ENCODE data around the gene CCDC27. TPM values are rescaled to one million over a fixed set of nuclear protein-coding genes. Genes with fewer than 3 reads are reported as not detected.

CCDC27 gene
- total RNA-seq, 1 experiment from 2014 or later = not detected

DNA sequence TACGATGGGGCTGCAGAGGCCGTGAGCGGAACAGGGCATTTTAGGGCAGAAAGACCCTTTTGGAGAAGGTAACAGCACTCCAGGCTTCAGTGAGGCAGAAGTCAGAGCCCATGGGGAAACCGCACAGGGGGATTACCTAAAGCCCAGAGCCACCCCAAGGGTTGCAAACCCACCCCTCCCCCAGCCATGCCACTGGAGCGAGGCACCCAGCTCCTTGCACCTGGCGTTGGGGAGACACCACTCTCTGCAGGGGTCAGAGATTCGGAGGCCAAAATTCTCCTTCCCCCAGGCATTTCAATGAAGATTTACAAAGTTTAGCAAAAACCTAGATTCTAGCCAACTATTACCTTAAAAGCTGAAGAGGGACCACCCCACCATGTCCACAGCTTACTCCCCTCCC is 38.4 kb upstream of the CCDC27 start:
- H3K9ac ChIP-seq (ENCODE audit: low read length) = no peak overlapping the region
- H3K4me1 ChIP-seq (ENCODE audit: control insufficient read depth in 1 of 2, insufficient read depth in 2 of 2, low read length in 2 of 2) = no peaks in the 10 kb centered on the region
- no TSS peak for BruUV-seq (replicated peaks)
- no peaks in the 10 kb centered on the region for H4K20me1 ChIP-seq (ENCODE audit: insufficient read depth)
- POLR2A ChIA-PET = no interaction called here
- DNase-seq (ENCODE audit: low read depth, low spot score) (no peak), ATAC-seq (no peak)
- no peak overlapping the region for H3K4me3 ChIP-seq (replicated peaks in 1 of 2; ENCODE audit: low read depth in 1 of 2, low read length in 2 of 2)
- H2AFZ ChIP-seq (ENCODE audit: low read depth, low read length, poor library complexity, severe bottlenecking) = no peak overlapping the region
- H3K4me2 ChIP-seq (ENCODE audit: low read length) = no peak overlapping the region
- no peaks in the 10 kb centered on the region for H3K36me3 ChIP-seq (ENCODE audit: control insufficient read depth in 1 of 2, insufficient read depth in 2 of 2, low read length in 2 of 2)
- TF ChIP-seq ELF1 (IDR thresholded peaks at IDR 0.05; ENCODE audit: borderline replicate concordance, low read depth) (no peak), CBX3 (IDR thresholded peaks at IDR 0.05; ENCODE audit: low read depth) (no peak), SP1 (IDR thresholded peaks at IDR 0.05; ENCODE audit: low read depth) (no peak), TCF7L2 (IDR thresholded peaks at IDR 0.05; ENCODE audit: borderline replicate concordance, extremely low read depth, insufficient read depth, insufficient read length) (no peak), ZBTB33 (IDR thresholded peaks at IDR 0.05; ENCODE audit: extremely low read depth, insufficient replicate concordance, low read length) (no peak), RAD21 (IDR thresholded peaks at IDR 0.05; ENCODE audit: low read depth) (no peak), CEBPB (IDR thresholded peaks at IDR 0.05; ENCODE audit: low read depth) (no peak)
- H3K27ac ChIP-seq (ENCODE audit: low read depth, low read length) = no peak overlapping the region
- CTCF ChIA-PET = no interaction called here
- intact Hi-C loops (cut with micrococcal nuclease) = no loop called here
- H3K9me3 ChIP-seq (ENCODE audit: control insufficient read depth in 1 of 2, insufficient read depth in 1 of 2, low read depth in 1 of 2, low read length in 2 of 2) = no peaks in the 10 kb centered on the region
- no peaks in the 10 kb centered on the region for H3K79me2 ChIP-seq (ENCODE audit: insufficient read depth, low read length)
- H3K27me3 ChIP-seq (ENCODE audit: insufficient read depth, low read length) = no peaks in the 10 kb centered on the region
- RAD21 ChIA-PET (ENCODE audit: low non-redundant PET in 1 of 2, low total read pairs in 2 of 2, uncharacterized antibody in 2 of 2, unreplicated experiment in 2 of 2) = no interaction called here
- H3K9me2 ChIP-seq (ENCODE audit: insufficient read depth) = no peaks in the 10 kb centered on the region

- no peak overlapping the region for H3K4me3 ChIP-seq (replicated peaks in 1 of 2; ENCODE audit: low read depth in 1 of 2, low read length in 2 of 2)
- ATAC-seq (no peak), DNase-seq (ENCODE audit: low read depth, low spot score) (no peak)
- no peak overlapping the region for H2AFZ ChIP-seq (ENCODE audit: low read depth, low read length, poor library complexity, severe bottlenecking)
- no peaks in the 10 kb centered on the region for H3K36me3 ChIP-seq (ENCODE audit: control insufficient read depth in 1 of 2, insufficient read depth in 2 of 2, low read length in 2 of 2)
- TF ChIP-seq RAD21 (IDR thresholded peaks at IDR 0.05; ENCODE audit: low read depth) (no peak), ZFX (IDR thresholded peaks at IDR 0.05) (no peak), ZBTB33 (IDR thresholded peaks at IDR 0.05; ENCODE audit: extremely low read depth, insufficient replicate concordance, low read length) (no peak), TCF7L2 (IDR thresholded peaks at IDR 0.05; ENCODE audit: borderline replicate concordance, extremely low read depth, insufficient read depth, insufficient read length) (no peak), EZH2phosphoT487 (IDR thresholded peaks at IDR 0.05; ENCODE audit: borderline replicate concordance) (no peak), ATF3 (IDR thresholded peaks at IDR 0.05) (no peak), MAX (IDR thresholded peaks at IDR 0.05) (no peak), ELF1 (IDR thresholded peaks at IDR 0.05; ENCODE audit: borderline replicate concordance, low read depth) (no peak)
- ChIA-PET RAD21 (ENCODE audit: low non-redundant PET in 1 of 2, low total read pairs in 2 of 2, uncharacterized antibody in 2 of 2, unreplicated experiment in 2 of 2) (no interaction called here), CTCF (no interaction called here), POLR2A (no interaction called here)
- no peaks in the 10 kb centered on the region for H3K4me1 ChIP-seq (ENCODE audit: control insufficient read depth in 1 of 2, insufficient read depth in 2 of 2, low read length in 2 of 2)
- intact Hi-C loops (cut with micrococcal nuclease) = no loop called here
- H3K4me2 ChIP-seq (ENCODE audit: low read length) = no peak overlapping the region
- no peaks in the 10 kb centered on the region for H3K9me3 ChIP-seq (ENCODE audit: control insufficient read depth in 1 of 2, insufficient read depth in 1 of 2, low read depth in 1 of 2, low read length in 2 of 2)
- H4K20me1 ChIP-seq (ENCODE audit: insufficient read depth) = no peaks in the 10 kb centered on the region
- no peaks in the 10 kb centered on the region for H3K9me2 ChIP-seq (ENCODE audit: insufficient read depth)
- H3K79me2 ChIP-seq (ENCODE audit: insufficient read depth, low read length) = no peaks in the 10 kb centered on the region
- H3K9ac ChIP-seq (ENCODE audit: low read length) = no peak overlapping the region
- H3K27me3 ChIP-seq (ENCODE audit: insufficient read depth, low read length) = no peaks in the 10 kb centered on the region
- no peak overlapping the region for H3K27ac ChIP-seq (ENCODE audit: low read depth, low read length)
- no TSS peak for BruUV-seq (replicated peaks)
Measured at GRCh38 chr1:3714284-3714741, 37.9 kb upstream of the CCDC27 start.

Data from HCT116 (cell line).